Type B pancreatic cell (in vitro differentiated cells): ENCODE results near the gene VWC2L. TPM values are rescaled to one million over a fixed set of nuclear protein-coding genes. Genes with fewer than 3 reads are reported as not detected.

Experiments
- DNase-seq: peaks from one replicate; pipeline ENCODE4 v3.0.0; 2021; ENCODE audit warnings: mixed read lengths; ENCODE audit not compliant: unreplicated experiment; ENCODE audit errors: extremely low spot score
- H3K27ac Mint-ChIP-seq: 2 replicates; pipeline ENCODE4 v1.8.0; 2021; ENCODE audit warnings: mild to moderate bottlenecking, mixed read lengths
- H3K27me3 Mint-ChIP-seq: 2 replicates; pipeline ENCODE4 v1.8.0; 2021; ENCODE audit warnings: mixed read lengths
- H3K36me3 Mint-ChIP-seq: 2 replicates; pipeline ENCODE4 v1.8.0; 2021; ENCODE audit warnings: mixed read lengths
- H3K4me1 Mint-ChIP-seq: one replicate; pipeline ENCODE4 v1.8.0; 2021; ENCODE audit warnings: mixed read lengths; ENCODE audit not compliant: unreplicated experiment
- H3K4me3 Mint-ChIP-seq: 2 replicates; pipeline ENCODE4 v1.8.0; 2021; ENCODE audit warnings: mild to moderate bottlenecking, mixed read lengths
- H3K9me3 Mint-ChIP-seq: 2 replicates; pipeline ENCODE4 v1.8.0; 2021; ENCODE audit warnings: mixed read lengths
- CTCF ChIP-seq: fragments of 200-600 bp; sonication (generic); conservative IDR thresholded peaks from 2 replicates; pipeline ENCODE4 v1.5.0; 2021; ENCODE audit warnings: antibody characterized with exemption, mild to moderate bottlenecking
- total RNA-seq: library from RNA; stranded (reverse); gene quantifications from 2 replicates; pipeline ENCODE4 v1.2.1, GENCODE V29; 2021; ENCODE audit warnings: low replicate concordance

VWC2L gene
- total RNA-seq, 1 donor from 2014 or later, result 0.17 TPM

DNA sequence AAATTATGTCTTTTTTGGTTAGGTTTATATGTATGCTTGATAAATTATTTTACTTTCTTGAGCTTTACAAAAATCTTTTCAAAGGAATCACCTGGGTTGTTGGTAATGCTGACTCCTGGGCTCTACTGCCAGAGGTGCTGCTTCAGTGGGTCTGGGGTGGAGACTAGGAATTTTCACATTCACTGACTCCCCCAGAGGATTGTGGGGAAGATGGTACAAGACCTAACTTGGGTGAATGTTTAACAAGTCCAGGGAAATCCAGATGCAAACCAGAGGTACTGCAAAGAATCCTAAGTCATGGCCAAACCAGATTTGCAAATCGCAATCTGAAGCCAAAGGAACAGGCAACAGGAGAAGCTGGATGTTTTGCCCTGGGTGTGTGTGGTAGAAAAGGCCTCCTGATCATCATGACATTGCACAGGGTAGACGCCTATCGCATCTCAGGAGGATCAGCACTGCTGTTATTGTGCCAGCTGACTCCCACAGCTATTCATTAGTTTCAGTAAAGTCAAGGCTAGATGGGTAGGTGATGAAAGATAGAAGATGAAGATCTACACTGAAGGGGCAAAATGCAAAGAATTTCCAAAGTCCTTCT is 213.4 kb downstream of the VWC2L start:
- no peak overlapping the region for H3K4me3 Mint-ChIP-seq
- no peaks in the 10 kb centered on the region for H3K4me1 Mint-ChIP-seq
- no peaks in the 10 kb centered on the region for H3K9me3 Mint-ChIP-seq
- no peak for TF ChIP-seq CTCF
- H3K36me3 Mint-ChIP-seq, result no peaks in the 10 kb centered on the region
- DNase-seq, result no peak
- no peaks in the 10 kb centered on the region for H3K27me3 Mint-ChIP-seq
- no peak overlapping the region for H3K27ac Mint-ChIP-seq

DNA sequence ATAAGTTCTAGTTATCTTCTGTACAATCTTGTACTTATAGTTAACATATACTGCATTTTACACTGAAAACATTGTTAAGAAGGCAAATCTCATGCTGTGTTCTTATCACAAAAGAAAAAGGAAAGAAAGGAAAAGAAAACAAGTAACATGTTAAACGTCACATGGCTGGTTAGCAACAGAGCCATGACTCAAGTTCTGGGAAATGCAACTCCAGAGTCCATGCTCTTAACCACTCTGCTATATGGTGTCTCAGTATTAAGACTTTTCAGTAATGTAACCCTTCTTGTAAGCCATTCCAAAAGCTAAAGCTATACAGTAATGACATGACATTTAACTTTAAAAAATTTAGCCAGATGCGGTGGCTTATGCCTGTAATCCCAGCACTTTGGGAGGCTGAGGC is 217.2 kb downstream of the VWC2L start:
- H3K27me3 Mint-ChIP-seq, result no peaks in the 10 kb centered on the region
- no peaks in the 10 kb centered on the region for H3K9me3 Mint-ChIP-seq
- no peak for TF ChIP-seq CTCF
- no peaks in the 10 kb centered on the region for H3K4me1 Mint-ChIP-seq
- no peak overlapping the region for H3K4me3 Mint-ChIP-seq
- H3K36me3 Mint-ChIP-seq, result no peaks in the 10 kb centered on the region
- H3K27ac Mint-ChIP-seq, result no peak overlapping the region
- no peak for DNase-seq
